Astrocyte of the hippocampus (primary cell): ENCODE measurements around the gene RFWD3.
"Not testable (repeated sequence)": the region's sequence is repeated elsewhere in the genome, so short reads cannot be mapped to it uniquely, and the experiment has no call there.

Source experiments
- DNase-seq: peaks from one replicate; pipeline ENCODE4 v3.0.0; 2011; ENCODE audit warnings: low read depth, low spot score

Gene RFWD3, protein sequence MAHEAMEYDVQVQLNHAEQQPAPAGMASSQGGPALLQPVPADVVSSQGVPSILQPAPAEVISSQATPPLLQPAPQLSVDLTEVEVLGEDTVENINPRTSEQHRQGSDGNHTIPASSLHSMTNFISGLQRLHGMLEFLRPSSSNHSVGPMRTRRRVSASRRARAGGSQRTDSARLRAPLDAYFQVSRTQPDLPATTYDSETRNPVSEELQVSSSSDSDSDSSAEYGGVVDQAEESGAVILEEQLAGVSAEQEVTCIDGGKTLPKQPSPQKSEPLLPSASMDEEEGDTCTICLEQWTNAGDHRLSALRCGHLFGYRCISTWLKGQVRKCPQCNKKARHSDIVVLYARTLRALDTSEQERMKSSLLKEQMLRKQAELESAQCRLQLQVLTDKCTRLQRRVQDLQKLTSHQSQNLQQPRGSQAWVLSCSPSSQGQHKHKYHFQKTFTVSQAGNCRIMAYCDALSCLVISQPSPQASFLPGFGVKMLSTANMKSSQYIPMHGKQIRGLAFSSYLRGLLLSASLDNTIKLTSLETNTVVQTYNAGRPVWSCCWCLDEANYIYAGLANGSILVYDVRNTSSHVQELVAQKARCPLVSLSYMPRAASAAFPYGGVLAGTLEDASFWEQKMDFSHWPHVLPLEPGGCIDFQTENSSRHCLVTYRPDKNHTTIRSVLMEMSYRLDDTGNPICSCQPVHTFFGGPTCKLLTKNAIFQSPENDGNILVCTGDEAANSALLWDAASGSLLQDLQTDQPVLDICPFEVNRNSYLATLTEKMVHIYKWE

DNA sequence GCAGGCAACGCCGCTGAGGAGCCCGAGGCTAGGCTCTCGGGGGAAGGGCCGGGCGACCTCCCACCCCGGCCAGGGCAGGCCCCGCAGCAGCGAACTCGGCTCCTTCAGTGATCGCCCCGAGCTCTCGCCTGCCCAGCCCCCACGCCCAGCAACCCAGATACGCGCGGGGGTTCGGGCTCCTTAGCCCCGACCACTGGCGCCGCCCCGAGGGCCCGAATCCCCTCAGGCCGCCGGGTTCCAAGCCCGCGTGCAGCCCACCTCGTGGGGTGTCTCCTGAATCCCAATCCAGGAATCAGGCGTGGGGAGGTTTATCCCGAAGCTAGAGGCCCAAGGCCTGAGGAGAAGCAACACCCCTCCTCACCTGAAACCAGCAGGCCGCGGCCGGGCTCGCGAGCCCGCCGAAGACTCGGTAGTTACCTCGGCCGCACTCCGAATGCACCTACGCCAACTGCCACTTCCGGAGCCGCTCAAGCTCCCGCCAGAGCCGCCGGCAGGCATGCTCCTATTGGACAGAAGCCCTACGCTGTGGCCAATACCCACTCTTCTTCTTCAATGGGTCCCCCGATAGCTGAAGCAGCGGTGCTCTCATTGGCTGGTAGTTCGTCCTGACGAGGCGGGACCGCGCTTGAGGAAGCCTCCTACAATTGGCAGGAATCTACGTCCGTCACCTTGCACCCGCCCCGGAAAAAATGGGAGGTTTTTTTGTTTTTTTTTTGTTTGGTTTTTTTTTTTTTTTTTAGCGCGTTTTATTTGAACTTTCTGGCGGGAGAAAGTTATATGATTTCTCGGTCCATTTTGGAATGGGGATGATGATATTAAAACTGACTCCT, at the start of gene RFWD3:
RFWD3 (minus strand) TSS at position 453 of the 830 bp plus-strand sequence. CDS start 5,428 bp downstream, outside the sequence.
- peak; percentile 99 for DNase-seq

DNA sequence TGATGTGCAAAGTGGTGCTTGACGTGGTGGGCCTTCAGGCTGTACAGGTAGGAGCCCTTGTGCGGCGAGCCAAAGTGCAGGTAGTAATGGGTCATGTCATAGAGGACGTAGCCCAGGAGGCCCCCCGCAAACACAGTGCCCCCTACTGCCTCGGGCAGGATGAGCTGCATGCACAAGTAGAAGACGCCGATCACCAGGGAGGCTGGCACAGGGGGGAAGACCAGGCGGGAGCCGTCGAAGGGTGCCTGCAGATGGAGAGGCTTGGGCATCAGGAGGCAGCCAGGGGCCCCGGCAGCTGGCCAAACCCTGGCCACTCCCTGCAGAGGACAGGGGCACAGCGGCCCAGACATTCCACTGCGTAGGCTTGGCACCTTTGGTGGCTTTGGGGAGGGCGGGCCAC, 49.7 kb upstream of the RFWD3 start:
- no peak for DNase-seq

GRCh38 chr16:74713876-74714275, 47.2 kb upstream of the RFWD3 start:
- no peak for DNase-seq

- no peak for DNase-seq
These were observed 46.6 kb upstream of the RFWD3 start for GRCh38 chr16:74713325-74713724.

- DNase-seq, result no peak
These were observed 45.3 kb upstream of the RFWD3 start for GRCh38 chr16:74711938-74712337.

DNA sequence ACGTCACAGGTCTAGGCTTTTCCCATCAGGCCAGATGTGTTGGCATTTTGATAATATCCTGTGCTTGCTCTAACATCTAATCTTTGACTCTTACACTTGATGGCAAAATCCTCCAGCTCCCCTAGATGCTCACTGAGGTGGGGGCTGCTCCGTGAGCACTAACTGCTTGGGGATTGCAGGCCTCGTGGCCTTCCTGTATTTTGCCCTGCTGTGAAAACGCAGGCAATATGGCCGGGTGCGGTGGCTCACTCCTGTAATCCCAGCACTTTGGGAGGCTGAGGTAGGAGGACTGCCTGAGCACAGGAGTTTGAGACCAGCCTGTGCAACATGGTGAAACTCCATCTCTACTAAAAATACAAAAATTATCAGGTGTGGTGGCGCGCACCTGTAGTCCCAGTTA, 43.7 kb upstream of the RFWD3 start:
- DNase-seq, result no peak

- peak; percentile 87 for DNase-seq
These were observed 42.8 kb upstream of the RFWD3 start for GRCh38 chr16:74709441-74709877.

GRCh38 chr16:74700438-74701225, 34.0 kb upstream of the RFWD3 start, which contains the start of gene MLKL:
TSS of gene MLKL (minus strand) at chr16:74700862. CDS start at chr16:74695757, 5,105 bp downstream.
- DNase-seq, result peak; percentile 37

- DNase-seq, result no peak
These were observed 33.4 kb upstream of the RFWD3 start for GRCh38 chr16:74700116-74700437.

- DNase-seq, result no peak
These were observed 33.0 kb upstream of the RFWD3 start for GRCh38 chr16:74699666-74700065.

GRCh38 chr16:74698222-74698621, 31.5 kb upstream of the RFWD3 start:
- DNase-seq, result no peak

- peak; percentile 90 for DNase-seq
These were observed 29.1 kb upstream of the RFWD3 start for GRCh38 chr16:74695450-74696422.

GRCh38 chr16:74691093-74691855, 24.6 kb upstream of the RFWD3 start:
- peak; percentile 34 for DNase-seq

- DNase-seq, result no peak
These were observed 15.9 kb upstream of the RFWD3 start for GRCh38 chr16:74682556-74682955.

GRCh38 chr16:74680681-74681080, 14.0 kb upstream of the RFWD3 start:
- DNase-seq, result no peak

- no peak for DNase-seq
These were observed 13.3 kb upstream of the RFWD3 start for GRCh38 chr16:74679983-74680382.

- DNase-seq, result no peak
These were observed 11.2 kb upstream of the RFWD3 start for GRCh38 chr16:74677868-74678267.

DNA sequence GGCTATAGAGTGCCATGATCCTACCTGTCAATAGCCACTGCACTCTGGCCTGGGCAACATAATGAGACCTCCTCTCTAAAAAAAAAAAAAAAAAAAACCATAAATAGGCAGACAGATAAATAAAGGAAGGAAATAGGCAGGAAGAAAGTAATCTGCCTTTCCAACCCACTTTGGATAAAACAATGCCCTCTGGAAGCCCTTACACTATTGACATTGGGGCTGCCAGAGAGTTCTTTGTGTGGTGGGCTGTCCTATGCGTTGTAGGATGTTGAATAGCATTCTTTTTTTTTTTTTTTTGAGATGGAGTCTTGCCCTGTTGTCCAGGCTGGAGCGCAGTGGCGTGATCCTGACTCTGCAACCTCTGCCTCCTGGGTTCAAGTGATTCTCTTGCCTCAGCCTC, 7.2 kb upstream of the RFWD3 start:
- no peak for DNase-seq

- not testable (repeated sequence) for DNase-seq
These were observed 2.2 kb upstream of the RFWD3 start for GRCh38 chr16:74668877-74669276.
